PC-9 (cell line): ENCODE data around the gene ADAMTS12. TPM values are rescaled to one million over a fixed set of nuclear protein-coding genes. Genes with fewer than 3 reads are reported as not detected.

ENCODE experiments used
- BruUV-seq: library from RNA; stranded (reverse); fragments of 400-500 nt; replicated peaks from 2 replicates; lab custom pipeline; 2021; lab: Mats Ljungman, UMichigan
- CTCF ChIA-PET: fragments of 300-600 bp; sonication (Branson Sonifier 250); formaldehyde crosslinking; loops from one replicate; lab custom pipeline; 2022; ENCODE audit warnings: antibody characterized with exemption; lab: Charles Lee
- POLR2A ChIA-PET: fragments of 300-600 bp; sonication (Branson Sonifier 250); formaldehyde crosslinking; loops from one replicate; lab custom pipeline; 2022; ENCODE audit warnings: antibody characterized with exemption; ENCODE audit not compliant: unreplicated experiment; lab: Charles Lee
- DNase-seq, 2 experiments: peaks; one replicate each; pipeline versions ENCODE4 v3.0.0 to v3.0.0-alpha.2; 2015 to 2022; ENCODE audit warnings: mixed read lengths in 1 of 2
- H2AFZ ChIP-seq: fragments of 200-600 bp; sonication (generic); 2 replicates; pipeline ENCODE4 v1.8.1; 2017; ENCODE audit warnings: antibody characterized with exemption
- H3F3A ChIP-seq: fragments of 200-600 bp; sonication (generic); 2 replicates; pipeline ENCODE4 v1.8.1; 2017; ENCODE audit warnings: antibody characterized with exemption, mild to moderate bottlenecking, low read depth; ENCODE audit not compliant: insufficient read depth
- H3K27ac ChIP-seq: fragments of 200-600 bp; sonication (generic); 2 replicates; pipeline ENCODE4 v1.6.1; 2016; ENCODE audit warnings: mixed run types
- H3K27me3 ChIP-seq: fragments of 200-600 bp; sonication (generic); 2 replicates; pipeline ENCODE4 v1.6.1; 2016; ENCODE audit warnings: low read depth, mixed run types; ENCODE audit not compliant: insufficient read depth
- H3K36me3 ChIP-seq: fragments of 200-600 bp; sonication (generic); 2 replicates; pipeline ENCODE4 v1.6.1; 2016; ENCODE audit warnings: low read depth, mixed run types
- H3K4me1 ChIP-seq: fragments of 200-600 bp; sonication (generic); replicated peaks from 2 replicates; pipeline ENCODE4 v1.6.1; 2016; ENCODE audit warnings: mixed run types; ENCODE audit not compliant: insufficient read depth
- H3K4me2 ChIP-seq: fragments of 200-600 bp; sonication (generic); 2 replicates; pipeline ENCODE4 v1.6.1; 2017; ENCODE audit warnings: mixed run types
- H3K4me3 ChIP-seq: fragments of 200-600 bp; sonication (generic); 2 replicates; pipeline ENCODE4 v1.6.1; 2016; ENCODE audit warnings: mixed run types
- H3K79me2 ChIP-seq: fragments of 200-600 bp; sonication (generic); 2 replicates; pipeline ENCODE4 v1.6.1; 2017; ENCODE audit warnings: low read depth, mixed run types
- H3K9me2 ChIP-seq: fragments of 200-600 bp; sonication (generic); 2 replicates; pipeline ENCODE4 v1.8.1; 2017; ENCODE audit warnings: mild to moderate bottlenecking; ENCODE audit not compliant: insufficient read depth
- H3K9me3 ChIP-seq: fragments of 200-600 bp; sonication (generic); 2 replicates; pipeline ENCODE4 v1.8.1; 2016; ENCODE audit warnings: low read depth; ENCODE audit not compliant: insufficient read depth
- H4K20me1 ChIP-seq: fragments of 200-600 bp; sonication (generic); 2 replicates; pipeline ENCODE4 v1.8.1; 2017; ENCODE audit not compliant: insufficient read depth
- CTCF ChIP-seq: fragments of 200-600 bp; sonication (generic); conservative IDR thresholded peaks from 2 replicates; pipeline ENCODE4 v1.6.1; 2017; ENCODE audit warnings: mixed run types, antibody characterized with exemption, mild to moderate bottlenecking, moderate library complexity
- EZH2 ChIP-seq: fragments of 200-600 bp; sonication (generic); IDR thresholded peaks from 2 replicates; pipeline ENCODE4 v1.8.0; 2017; ENCODE audit warnings: antibody characterized with exemption, low read depth
- intact Hi-C: fragments of 100-400 bp; cut with micrococcal nuclease; formaldehyde crosslinking; loops from one replicate; pipeline ENCODE4 v1.10.0; 2022; ENCODE audit not compliant: unreplicated experiment
- total RNA-seq: library from RNA; stranded (reverse); gene quantifications from 2 replicates; pipeline ENCODE4 v1.2.3, GENCODE V29; 2021

The ADAMTS12 gene
- total RNA-seq, 1 experiment from 2014 or later, result 103 TPM

- no peaks in the 10 kb centered on the region for H3K4me1 ChIP-seq
- H2AFZ ChIP-seq, result no peak overlapping the region
- peaks cover 12% of the 10 kb centered on the region; the same call in 1 of the 2 replicates for H3F3A ChIP-seq
- H3K9me3 ChIP-seq, result no peaks in the 10 kb centered on the region
- no peaks in the 10 kb centered on the region; the same call in 1 of the 2 replicates for H4K20me1 ChIP-seq
- BruUV-seq, result no TSS peak
- H3K27me3 ChIP-seq, result no peaks in the 10 kb centered on the region
- H3K27ac ChIP-seq, result no peak overlapping the region
- CTCF ChIA-PET, result no interaction called here
- H3K9me2 ChIP-seq, result no peaks in the 10 kb centered on the region
- no peak for TF ChIP-seq EZH2
- no peak for TF ChIP-seq CTCF
- H3K36me3 ChIP-seq, result no peaks in the 10 kb centered on the region; the same call in 1 of the 2 replicates
- intact Hi-C loops, result loop anchor here (5.0 to 10.0 kb wide), 2 partner anchors 159 to 202 kb away; partner anchors contain the start of genes ADAMTS12 and RXFP3
- POLR2A ChIA-PET, result no interaction called here
- peaks cover 8% of the 10 kb centered on the region for H3K79me2 ChIP-seq
- H3K4me3 ChIP-seq, result no peak overlapping the region
- no peak overlapping the region for H3K4me2 ChIP-seq
- no peak for DNase-seq
These were observed 158.6 kb downstream of the ADAMTS12 start for GRCh38 chr5:33733225-33733624.

GRCh38 chr5:33726422-33727165, 165.2 kb downstream of the ADAMTS12 start:
- H3F3A ChIP-seq, result no peaks in the 10 kb centered on the region
- no peak overlapping the region for H3K4me3 ChIP-seq
- 0 out of 2 replicates have a peak, but pooled peaks cover 8% of the 10 kb centered on the region for H3K79me2 ChIP-seq
- H2AFZ ChIP-seq, result no peak overlapping the region
- H3K27me3 ChIP-seq, result no peaks in the 10 kb centered on the region
- no peaks in the 10 kb centered on the region for H3K9me3 ChIP-seq
- no peaks in the 10 kb centered on the region for H4K20me1 ChIP-seq
- no peak for DNase-seq
- BruUV-seq, result no TSS peak
- TF ChIP-seq EZH2 (no peak), CTCF (no peak)
- no peak overlapping the region for H3K27ac ChIP-seq
- H3K4me1 ChIP-seq, result no peaks in the 10 kb centered on the region
- intact Hi-C loops, result no loop called here
- H3K9me2 ChIP-seq, result no peaks in the 10 kb centered on the region
- POLR2A ChIA-PET, result no interaction called here
- CTCF ChIA-PET, result no interaction called here
- no peak overlapping the region for H3K4me2 ChIP-seq
- no peaks in the 10 kb centered on the region; the same call in none of the 2 replicates for H3K36me3 ChIP-seq

GRCh38 chr5:33725806-33726205, 166.0 kb downstream of the ADAMTS12 start:
- Histone ChIP-seq H3K4me3 (no peak overlapping the region), H3K9me3 (no peaks in the 10 kb centered on the region), H3K79me2 (0 out of 2 replicates have a peak, but pooled peaks cover 8% of the 10 kb centered on the region), H3K4me2 (no peak overlapping the region), H3K27ac (no peak overlapping the region), H4K20me1 (no peaks in the 10 kb centered on the region), H3K36me3 (no peaks in the 10 kb centered on the region; the same call in none of the 2 replicates), H2AFZ (no peak overlapping the region), H3F3A (no peaks in the 10 kb centered on the region; the same call in 1 of the 2 replicates), H3K4me1 (no peaks in the 10 kb centered on the region), H3K9me2 (no peaks in the 10 kb centered on the region), H3K27me3 (no peaks in the 10 kb centered on the region)
- DNase-seq, result no peak
- ChIA-PET CTCF (no interaction called here), POLR2A (no interaction called here)
- no peak for TF ChIP-seq EZH2
- no peak for TF ChIP-seq CTCF
- intact Hi-C loops, result no loop called here
- BruUV-seq, result no TSS peak
